ENCODE data around the gene AKIRIN2.

The AKIRIN2 gene

GRCh38 chr6:87654122-87654521, 47.9 kb downstream of the AKIRIN2 start:
- no peak for DNase-seq

- no peak for DNase-seq
Observed at GRCh38 chr6:87653074-87653962, 48.7 kb downstream of the AKIRIN2 start.

- DNase-seq: no peak
Observed at GRCh38 chr6:87645080-87645479, 57.0 kb downstream of the AKIRIN2 start.

DNA sequence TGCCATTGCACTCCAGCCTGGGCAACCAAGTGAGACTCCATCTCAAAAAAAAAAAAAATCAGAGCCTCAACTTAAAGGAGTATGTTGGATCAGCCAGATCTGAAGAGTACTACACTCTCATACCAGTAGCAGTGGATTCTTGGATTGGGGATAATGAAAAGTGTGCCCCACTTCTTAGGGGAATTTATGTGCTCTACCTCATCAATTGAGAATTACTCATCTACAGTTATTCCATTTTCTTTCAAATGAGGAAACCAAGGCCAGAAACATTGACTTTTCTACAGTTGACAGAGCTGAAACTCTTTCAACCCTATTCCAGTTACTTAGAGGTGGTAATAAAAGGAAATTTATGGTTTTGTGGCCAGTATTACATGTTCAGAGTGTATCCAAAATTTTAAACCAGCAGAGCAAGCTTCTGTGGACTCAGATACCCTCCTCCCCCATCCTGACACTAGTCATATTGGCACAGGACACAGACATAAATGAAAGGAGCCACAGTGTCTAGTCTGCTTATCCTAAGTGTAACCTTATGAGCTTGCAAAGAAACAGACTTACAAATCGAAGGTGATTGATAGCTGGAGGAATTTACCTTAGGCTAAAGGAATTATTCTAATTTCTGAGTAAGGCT, 60.9 kb downstream of the AKIRIN2 start:
- DNase-seq: no peak

GRCh38 chr6:87639373-87639772, 62.7 kb downstream of the AKIRIN2 start:
- DNase-seq: no peak

DNA sequence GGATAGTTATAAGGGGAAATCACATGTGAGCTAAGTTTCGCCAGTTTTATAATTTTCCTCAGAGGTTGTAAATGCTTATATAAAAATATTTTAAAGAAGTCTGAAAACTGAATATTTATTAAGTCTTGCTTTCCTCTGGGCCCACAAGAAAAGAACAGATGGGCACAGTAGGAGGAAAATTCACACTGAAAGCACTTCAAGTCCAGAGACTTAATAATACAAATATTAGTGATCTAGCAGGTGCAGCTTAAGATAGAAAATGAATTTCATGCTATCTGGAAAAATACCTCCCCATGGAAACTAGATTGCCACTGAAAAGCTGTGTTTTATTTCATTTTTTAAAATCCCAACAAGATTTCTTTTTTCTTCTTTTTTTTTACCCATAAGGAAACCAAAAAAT, 64.9 kb downstream of the AKIRIN2 start:
- DNase-seq: no peak

GRCh38 chr6:87636315-87636714, 65.7 kb downstream of the AKIRIN2 start:
- DNase-seq: no peak

DNA sequence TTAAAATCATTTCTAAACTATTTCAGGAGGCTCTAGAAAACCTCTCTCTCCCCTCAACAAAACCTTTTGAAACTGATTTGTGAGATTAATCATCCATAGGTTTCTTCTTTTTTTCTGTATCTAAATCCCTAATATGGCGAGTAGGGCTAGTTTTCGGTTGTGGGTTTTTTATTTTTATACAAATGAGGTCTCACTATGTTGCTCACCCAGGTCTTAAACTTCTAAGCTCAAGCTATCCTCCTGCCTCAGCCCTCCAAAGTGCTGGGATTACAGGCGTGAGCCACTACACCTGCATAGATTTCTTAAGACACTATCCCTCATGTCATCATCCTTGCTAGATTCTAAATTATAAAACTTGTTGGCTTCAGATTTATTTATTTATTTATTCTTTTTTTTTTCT, 68.2 kb downstream of the AKIRIN2 start:
- no peak for DNase-seq

GRCh38 chr6:87630746-87631145, 71.3 kb downstream of the AKIRIN2 start:
- no peak for DNase-seq

DNA sequence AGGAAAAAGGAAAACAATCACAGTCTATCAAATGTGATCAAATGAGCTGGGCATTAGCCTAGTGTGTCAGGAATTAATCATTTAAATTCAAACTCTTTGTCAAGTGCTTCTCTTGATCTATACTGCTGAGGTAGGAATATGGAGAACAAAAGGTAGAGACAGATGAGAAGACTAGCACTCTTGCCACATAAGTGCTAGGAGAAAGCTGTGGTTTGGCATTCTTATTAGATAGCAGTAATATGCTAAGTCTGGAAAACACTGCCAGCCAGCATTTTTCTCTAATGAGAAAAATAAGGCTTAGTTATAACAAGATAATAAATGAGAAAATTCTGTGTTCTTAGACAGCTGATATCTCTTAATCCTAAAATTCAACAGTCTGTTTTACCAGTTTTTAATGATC, 73.2 kb downstream of the AKIRIN2 start:
- DNase-seq: no peak

- no peak for DNase-seq
Observed at GRCh38 chr6:87628424-87628823, 73.6 kb downstream of the AKIRIN2 start.

Data from left hindlimb (tissue), 1 donor.